SK-N-SH treated with all-trans-retinoic acid at 6 μM for 48 hours (cell line): ENCODE data around the gene NCLN.

Experiments
- ATAC-seq: fragments of 200-7000 bp; cut with Tn5 transposase; 3 replicates; pipeline ENCODE4 v1.9.1; 2020; ENCODE audit warnings: mild to moderate bottlenecking, moderate library complexity
- ARNTL ChIP-seq: fragments of 450-650 bp; formaldehyde crosslinking; IDR thresholded peaks from 2 replicates; pipeline ENCODE4 v1.5.0; 2020; ENCODE audit warnings: low read depth, mild to moderate bottlenecking, moderate library complexity, borderline replicate concordance
- CSDC2 ChIP-seq: fragments of 250-450 bp; sonication (Bioruptor Pico); IDR thresholded peaks from 2 replicates; pipeline ENCODE4 v1.5.0; 2020; ENCODE audit warnings: mild to moderate bottlenecking, moderate library complexity
- ESRRG ChIP-seq: fragments of 250-450 bp; sonication (Bioruptor Pico); IDR thresholded peaks from 2 replicates; pipeline ENCODE4 v1.6.1; 2021; ENCODE audit warnings: mild to moderate bottlenecking
- GLIS3 ChIP-seq: fragments of 250-450 bp; sonication (Bioruptor Pico); IDR thresholded peaks from 2 replicates; pipeline ENCODE4 v1.5.0; 2020; ENCODE audit warnings: mild to moderate bottlenecking, moderate library complexity
- OSR1 ChIP-seq: fragments of 250-450 bp; sonication (Bioruptor Pico); IDR thresholded peaks from 2 replicates; pipeline ENCODE4 v1.8.0; 2022; ENCODE audit warnings: moderate library complexity, mild to moderate bottlenecking, inconsistent platforms
- PPARA ChIP-seq: fragments of 250-450 bp; sonication (Bioruptor Pico); IDR thresholded peaks from 2 replicates; pipeline ENCODE4 v1.5.0; 2020; ENCODE audit warnings: mild to moderate bottlenecking, borderline replicate concordance
- RARB ChIP-seq: fragments of 250-450 bp; sonication (Bioruptor Pico); IDR thresholded peaks from 2 replicates; pipeline ENCODE4 v1.8.0; 2021; ENCODE audit warnings: mild to moderate bottlenecking, moderate library complexity
- SNAI2 ChIP-seq: fragments of 250-450 bp; sonication (Bioruptor Pico); IDR thresholded peaks from 2 replicates; pipeline ENCODE4 v1.5.0; 2020; ENCODE audit warnings: mild to moderate bottlenecking, moderate library complexity
- TOX ChIP-seq: fragments of 250-450 bp; sonication (Bioruptor Pico); IDR thresholded peaks from 2 replicates; pipeline ENCODE4 v1.8.0; 2021; ENCODE audit warnings: mild to moderate bottlenecking, moderate library complexity, borderline replicate concordance
- ZC3H10 ChIP-seq: fragments of 250-450 bp; sonication (Bioruptor Pico); IDR thresholded peaks from 2 replicates; pipeline ENCODE4 v1.5.1; 2021; ENCODE audit warnings: mild to moderate bottlenecking, moderate library complexity
- ZFP30 ChIP-seq: fragments of 450-650 bp; formaldehyde crosslinking; IDR thresholded peaks from 2 replicates; pipeline ENCODE4 v1.5.0; 2022; ENCODE audit warnings: mild to moderate bottlenecking, moderate library complexity
- ZNF565 ChIP-seq: fragments of 450-650 bp; formaldehyde crosslinking; conservative IDR thresholded peaks from 2 replicates; pipeline ENCODE4 v1.5.0; 2020; ENCODE audit warnings: low read depth, mild to moderate bottlenecking, moderate library complexity
- ZNF70 ChIP-seq: fragments of 450-650 bp; formaldehyde crosslinking; IDR thresholded peaks from 2 replicates; pipeline ENCODE4 v1.5.0; 2020; ENCODE audit warnings: mild to moderate bottlenecking, moderate library complexity
- ZNF8 ChIP-seq: fragments of 450-650 bp; formaldehyde crosslinking; IDR thresholded peaks from 2 replicates; pipeline ENCODE4 v1.5.0; 2020; ENCODE audit warnings: mild to moderate bottlenecking, moderate library complexity
- TF ChIP-seq, protein P1 (sequence below): fragments of 250-450 bp; sonication (Bioruptor Pico); IDR thresholded peaks from 2 replicates; pipeline ENCODE4 v1.8.0; 2021; ENCODE audit warnings: low read depth, mild to moderate bottlenecking, moderate library complexity, borderline replicate concordance
- TF ChIP-seq, protein P2 (sequence below): fragments of 250-450 bp; sonication (Bioruptor Pico); IDR thresholded peaks from 2 replicates; pipeline ENCODE4 v1.8.0; 2020; ENCODE audit warnings: mild to moderate bottlenecking, moderate library complexity, borderline replicate concordance
- TF ChIP-seq, protein P3 (sequence below): fragments of 250-450 bp; sonication (Bioruptor Pico); IDR thresholded peaks from 2 replicates; pipeline ENCODE4 v1.5.0; 2020; ENCODE audit warnings: mild to moderate bottlenecking, moderate library complexity

NCLN gene

DNA sequence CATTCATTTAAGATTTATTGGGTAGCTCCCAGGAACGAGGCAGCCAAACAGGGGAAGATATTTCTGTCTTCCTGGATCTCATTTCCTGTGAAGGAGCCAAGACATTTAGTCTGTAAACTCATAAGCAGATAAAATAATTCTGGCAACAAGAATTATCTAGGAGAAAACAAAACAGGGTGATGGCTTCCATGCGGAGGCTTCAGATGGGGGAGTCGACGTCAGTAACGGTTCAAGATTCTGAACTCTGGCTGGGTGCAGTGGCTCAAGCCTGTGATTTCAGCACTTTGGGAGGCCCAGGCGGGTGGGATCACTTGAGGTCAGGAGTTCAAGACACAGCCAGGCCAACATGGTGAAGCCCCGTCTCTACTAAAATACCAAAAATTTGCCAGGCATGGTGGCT lies 48.6 kb upstream of the NCLN start:
- TF ChIP-seq, protein P1, sequence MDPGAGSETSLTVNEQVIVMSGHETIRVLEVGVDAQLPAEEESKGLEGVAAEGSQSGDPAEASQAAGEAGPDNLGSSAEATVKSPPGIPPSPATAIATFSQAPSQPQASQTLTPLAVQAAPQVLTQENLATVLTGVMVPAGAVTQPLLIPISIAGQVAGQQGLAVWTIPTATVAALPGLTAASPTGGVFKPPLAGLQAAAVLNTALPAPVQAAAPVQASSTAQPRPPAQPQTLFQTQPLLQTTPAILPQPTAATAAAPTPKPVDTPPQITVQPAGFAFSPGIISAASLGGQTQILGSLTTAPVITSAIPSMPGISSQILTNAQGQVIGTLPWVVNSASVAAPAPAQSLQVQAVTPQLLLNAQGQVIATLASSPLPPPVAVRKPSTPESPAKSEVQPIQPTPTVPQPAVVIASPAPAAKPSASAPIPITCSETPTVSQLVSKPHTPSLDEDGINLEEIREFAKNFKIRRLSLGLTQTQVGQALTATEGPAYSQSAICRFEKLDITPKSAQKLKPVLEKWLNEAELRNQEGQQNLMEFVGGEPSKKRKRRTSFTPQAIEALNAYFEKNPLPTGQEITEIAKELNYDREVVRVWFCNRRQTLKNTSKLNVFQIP (CRISPR knock-in tag), result no peak
- no peak for TF ChIP-seq ZNF8 (CRISPR knock-in tag)
- TF ChIP-seq, protein P2, sequence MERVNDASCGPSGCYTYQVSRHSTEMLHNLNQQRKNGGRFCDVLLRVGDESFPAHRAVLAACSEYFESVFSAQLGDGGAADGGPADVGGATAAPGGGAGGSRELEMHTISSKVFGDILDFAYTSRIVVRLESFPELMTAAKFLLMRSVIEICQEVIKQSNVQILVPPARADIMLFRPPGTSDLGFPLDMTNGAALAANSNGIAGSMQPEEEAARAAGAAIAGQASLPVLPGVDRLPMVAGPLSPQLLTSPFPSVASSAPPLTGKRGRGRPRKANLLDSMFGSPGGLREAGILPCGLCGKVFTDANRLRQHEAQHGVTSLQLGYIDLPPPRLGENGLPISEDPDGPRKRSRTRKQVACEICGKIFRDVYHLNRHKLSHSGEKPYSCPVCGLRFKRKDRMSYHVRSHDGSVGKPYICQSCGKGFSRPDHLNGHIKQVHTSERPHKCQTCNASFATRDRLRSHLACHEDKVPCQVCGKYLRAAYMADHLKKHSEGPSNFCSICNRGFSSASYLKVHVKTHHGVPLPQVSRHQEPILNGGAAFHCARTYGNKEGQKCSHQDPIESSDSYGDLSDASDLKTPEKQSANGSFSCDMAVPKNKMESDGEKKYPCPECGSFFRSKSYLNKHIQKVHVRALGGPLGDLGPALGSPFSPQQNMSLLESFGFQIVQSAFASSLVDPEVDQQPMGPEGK (CRISPR knock-in tag), result no peak
- no peak for TF ChIP-seq ZFP30 (CRISPR knock-in tag)
- TF ChIP-seq ESRRG (CRISPR knock-in tag), result no peak
- no peak for TF ChIP-seq RARB (CRISPR knock-in tag)
- TF ChIP-seq, protein P3, sequence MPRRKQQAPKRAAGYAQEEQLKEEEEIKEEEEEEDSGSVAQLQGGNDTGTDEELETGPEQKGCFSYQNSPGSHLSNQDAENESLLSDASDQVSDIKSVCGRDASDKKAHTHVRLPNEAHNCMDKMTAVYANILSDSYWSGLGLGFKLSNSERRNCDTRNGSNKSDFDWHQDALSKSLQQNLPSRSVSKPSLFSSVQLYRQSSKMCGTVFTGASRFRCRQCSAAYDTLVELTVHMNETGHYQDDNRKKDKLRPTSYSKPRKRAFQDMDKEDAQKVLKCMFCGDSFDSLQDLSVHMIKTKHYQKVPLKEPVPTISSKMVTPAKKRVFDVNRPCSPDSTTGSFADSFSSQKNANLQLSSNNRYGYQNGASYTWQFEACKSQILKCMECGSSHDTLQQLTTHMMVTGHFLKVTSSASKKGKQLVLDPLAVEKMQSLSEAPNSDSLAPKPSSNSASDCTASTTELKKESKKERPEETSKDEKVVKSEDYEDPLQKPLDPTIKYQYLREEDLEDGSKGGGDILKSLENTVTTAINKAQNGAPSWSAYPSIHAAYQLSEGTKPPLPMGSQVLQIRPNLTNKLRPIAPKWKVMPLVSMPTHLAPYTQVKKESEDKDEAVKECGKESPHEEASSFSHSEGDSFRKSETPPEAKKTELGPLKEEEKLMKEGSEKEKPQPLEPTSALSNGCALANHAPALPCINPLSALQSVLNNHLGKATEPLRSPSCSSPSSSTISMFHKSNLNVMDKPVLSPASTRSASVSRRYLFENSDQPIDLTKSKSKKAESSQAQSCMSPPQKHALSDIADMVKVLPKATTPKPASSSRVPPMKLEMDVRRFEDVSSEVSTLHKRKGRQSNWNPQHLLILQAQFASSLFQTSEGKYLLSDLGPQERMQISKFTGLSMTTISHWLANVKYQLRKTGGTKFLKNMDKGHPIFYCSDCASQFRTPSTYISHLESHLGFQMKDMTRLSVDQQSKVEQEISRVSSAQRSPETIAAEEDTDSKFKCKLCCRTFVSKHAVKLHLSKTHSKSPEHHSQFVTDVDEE, result no peak
- no peak for TF ChIP-seq CSDC2 (CRISPR knock-in tag)
- TF ChIP-seq ARNTL (CRISPR knock-in tag), result no peak
- no peak for TF ChIP-seq OSR1 (CRISPR knock-in tag)
- TF ChIP-seq TOX (CRISPR knock-in tag), result no peak
- TF ChIP-seq ZNF70, result no peak
- TF ChIP-seq ZC3H10 (CRISPR knock-in tag), result no peak
- no peak for TF ChIP-seq SNAI2 (CRISPR knock-in tag)
- no peak for ATAC-seq

DNA sequence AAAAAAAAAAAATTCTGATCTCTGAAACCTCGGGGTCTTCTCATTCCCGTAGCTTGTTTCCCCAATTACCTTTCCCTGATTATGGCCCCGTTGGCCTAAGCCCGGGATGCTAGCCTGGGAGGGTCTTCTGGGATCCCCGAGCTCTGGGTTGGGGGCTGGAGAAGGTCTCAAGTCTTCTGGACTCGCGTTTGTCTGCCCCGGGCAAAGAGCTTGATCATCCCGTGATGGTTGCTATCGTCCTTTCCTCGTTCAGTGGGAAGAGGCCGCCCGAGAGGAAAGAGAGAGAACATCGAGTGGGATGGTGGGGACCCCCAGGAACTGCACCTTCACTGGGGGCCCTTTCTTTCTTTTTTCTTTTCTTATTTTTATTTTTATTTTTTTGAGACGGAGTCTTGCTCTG lies 47.5 kb upstream of the NCLN start:
- TF ChIP-seq SNAI2 (CRISPR knock-in tag), result no peak
- TF ChIP-seq ZNF565 (CRISPR knock-in tag), result no peak
- TF ChIP-seq, protein P1 (CRISPR knock-in tag), result no peak
- TF ChIP-seq GLIS3, result no peak
- ATAC-seq, result no peak

DNA sequence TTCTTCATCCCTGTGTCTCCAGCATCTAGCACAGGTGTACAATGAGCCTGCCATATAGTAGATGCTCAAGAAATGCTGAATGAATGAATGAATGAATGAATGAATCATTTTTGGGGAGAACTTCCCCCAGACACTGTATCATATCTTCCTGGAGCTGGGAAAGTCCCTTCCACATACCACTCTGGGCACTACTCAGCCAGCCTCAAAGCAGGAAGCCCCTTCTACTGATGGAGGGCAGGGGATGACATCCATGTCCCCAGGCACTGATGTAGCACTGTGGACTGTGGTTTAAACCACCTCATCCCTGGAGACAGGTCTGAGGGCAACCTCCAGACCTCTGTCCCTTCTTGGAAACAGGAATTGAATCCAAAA lies 45.1 kb upstream of the NCLN start:
- TF ChIP-seq PPARA (no peak), ZFP30 (CRISPR knock-in tag) (no peak), GLIS3 (no peak), ZNF8 (CRISPR knock-in tag) (no peak), ESRRG (CRISPR knock-in tag) (no peak)
- TF ChIP-seq, protein P3, result no peak
- ATAC-seq, result no peak

DNA sequence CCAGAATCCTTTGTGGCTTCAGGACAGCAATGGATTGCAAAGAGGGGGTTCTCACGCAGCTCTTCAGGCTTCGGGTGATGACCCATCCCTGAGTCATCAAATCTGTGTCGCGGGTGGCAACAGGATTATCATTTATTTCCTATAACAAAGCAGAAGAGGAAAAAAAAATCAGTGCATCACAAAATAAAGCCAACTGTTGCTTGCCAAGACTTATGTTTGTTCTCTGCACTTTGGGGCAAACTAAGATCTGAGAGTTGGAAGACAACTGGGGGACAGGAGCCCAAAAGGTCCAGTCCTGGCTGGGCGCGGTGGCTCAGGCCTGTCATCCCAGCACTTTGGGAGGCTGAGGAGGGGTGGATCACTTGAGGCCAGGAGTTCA lies 43.4 kb upstream of the NCLN start:
- ATAC-seq, result peak; percentile 78
- TF ChIP-seq PPARA, result no peak
- TF ChIP-seq OSR1 (CRISPR knock-in tag), result no peak
- no peak for TF ChIP-seq ZNF8 (CRISPR knock-in tag)
- TF ChIP-seq ESRRG (CRISPR knock-in tag), result no peak
